CD4-positive, alpha-beta T cell treated with Interleukin-1 beta for 1 hour (primary cell): ENCODE measurements around the gene DIO3.

Experiments used
- DNase-seq, 2 donors: peaks; one replicate each; pipeline ENCODE4 v3.0.0-alpha.2; 2020 to 2022

The DIO3 gene

DNA sequence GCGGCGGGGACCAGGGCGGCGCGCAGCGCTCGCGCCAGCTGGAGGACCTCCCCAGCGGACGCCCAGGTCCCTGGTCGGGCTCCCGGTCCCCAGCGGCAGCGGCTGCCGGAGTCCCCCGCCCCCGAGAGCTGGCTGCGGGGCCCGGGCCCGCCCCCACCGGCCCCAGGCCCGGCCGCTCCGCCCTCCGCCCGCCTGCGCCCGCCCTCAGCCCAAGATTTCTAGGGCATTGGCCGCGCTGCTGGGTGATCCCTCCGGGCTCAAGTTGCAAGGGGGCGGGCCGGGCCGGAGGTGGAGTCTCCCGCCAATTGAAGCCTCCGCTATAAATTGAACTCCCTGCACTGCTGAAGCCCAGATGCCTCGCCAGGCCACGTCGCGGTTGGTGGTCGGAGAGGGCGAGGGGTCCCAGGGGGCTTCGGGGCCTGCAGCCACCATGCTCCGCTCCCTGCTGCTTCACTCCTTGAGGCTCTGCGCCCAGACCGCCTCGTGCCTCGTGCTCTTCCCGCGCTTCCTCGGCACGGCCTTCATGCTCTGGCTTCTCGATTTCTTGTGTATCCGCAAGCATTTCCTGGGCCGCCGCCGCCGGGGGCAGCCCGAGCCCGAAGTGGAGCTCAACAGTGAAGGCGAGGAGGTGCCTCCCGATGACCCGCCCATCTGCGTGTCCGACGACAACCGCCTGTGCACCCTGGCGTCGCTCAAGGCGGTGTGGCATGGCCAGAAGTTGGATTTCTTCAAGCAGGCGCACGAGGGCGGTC lies at the start of gene DIO3:
TSS of gene DIO3 (plus strand) at position 351 of the 752 bp plus-strand sequence.
- DNase-seq: no peak

GRCh38 chr14:101511620-101512375 lies 49.5 kb upstream of the DIO3 start:
- no peak for DNase-seq

DNA sequence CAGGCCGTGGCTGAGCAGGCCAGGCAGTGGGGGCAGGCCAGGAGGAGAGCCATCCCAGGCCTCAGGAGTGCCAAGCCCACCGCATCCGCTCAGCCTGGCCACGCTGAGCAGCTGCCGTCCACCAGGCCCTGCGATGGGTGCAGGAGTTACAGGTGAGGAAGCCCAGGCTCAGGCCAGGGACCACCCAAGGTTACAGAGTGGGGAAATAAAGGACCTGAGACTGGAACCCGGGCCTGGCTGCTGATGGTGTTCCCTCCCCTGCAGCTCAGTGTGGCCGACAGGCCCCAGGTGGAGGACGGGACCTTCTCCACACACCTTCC lies 49.0 kb upstream of the DIO3 start:
- DNase-seq: no peak

DNA sequence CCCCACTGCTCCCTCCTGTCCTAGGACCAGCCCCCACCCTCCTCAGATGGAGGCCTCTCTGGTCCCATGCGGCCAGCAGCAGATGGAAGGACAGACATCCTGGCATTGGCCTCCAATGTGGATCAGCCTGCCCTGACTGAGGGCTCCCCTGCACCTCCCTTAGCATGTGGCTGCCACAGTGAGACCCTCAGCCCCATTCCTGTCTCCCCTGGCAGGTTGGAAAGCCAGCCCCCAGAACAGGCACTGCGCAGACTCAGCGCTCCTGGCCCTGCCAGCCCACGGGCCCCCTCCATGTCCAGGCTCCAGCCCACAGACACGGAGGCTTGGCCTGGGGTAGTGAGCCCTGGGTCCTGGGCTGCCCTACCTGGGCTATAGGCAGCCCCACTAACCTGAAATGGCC lies 47.2 kb upstream of the DIO3 start:
- DNase-seq: no peak

DNA sequence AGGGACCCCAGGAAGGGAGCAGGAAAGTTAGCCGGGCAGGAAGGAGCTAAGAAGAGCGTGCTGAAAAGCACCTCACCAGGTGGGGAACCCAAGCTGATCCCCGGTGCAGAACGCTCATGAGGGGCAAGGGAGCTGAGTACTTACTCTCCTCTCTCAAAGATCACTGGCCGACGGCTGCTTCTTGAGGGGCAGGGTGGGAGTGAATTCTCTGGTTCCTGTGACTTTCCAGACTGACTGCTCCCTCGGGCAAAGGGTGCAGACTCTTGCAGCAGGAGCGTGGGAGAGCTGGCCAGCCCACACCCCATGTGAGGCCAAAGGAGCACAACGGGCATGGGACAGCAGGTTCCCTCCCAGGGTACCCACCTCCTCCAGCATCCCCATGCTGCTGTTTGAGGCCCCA lies 44.9 kb upstream of the DIO3 start:
- no peak for DNase-seq

DNA sequence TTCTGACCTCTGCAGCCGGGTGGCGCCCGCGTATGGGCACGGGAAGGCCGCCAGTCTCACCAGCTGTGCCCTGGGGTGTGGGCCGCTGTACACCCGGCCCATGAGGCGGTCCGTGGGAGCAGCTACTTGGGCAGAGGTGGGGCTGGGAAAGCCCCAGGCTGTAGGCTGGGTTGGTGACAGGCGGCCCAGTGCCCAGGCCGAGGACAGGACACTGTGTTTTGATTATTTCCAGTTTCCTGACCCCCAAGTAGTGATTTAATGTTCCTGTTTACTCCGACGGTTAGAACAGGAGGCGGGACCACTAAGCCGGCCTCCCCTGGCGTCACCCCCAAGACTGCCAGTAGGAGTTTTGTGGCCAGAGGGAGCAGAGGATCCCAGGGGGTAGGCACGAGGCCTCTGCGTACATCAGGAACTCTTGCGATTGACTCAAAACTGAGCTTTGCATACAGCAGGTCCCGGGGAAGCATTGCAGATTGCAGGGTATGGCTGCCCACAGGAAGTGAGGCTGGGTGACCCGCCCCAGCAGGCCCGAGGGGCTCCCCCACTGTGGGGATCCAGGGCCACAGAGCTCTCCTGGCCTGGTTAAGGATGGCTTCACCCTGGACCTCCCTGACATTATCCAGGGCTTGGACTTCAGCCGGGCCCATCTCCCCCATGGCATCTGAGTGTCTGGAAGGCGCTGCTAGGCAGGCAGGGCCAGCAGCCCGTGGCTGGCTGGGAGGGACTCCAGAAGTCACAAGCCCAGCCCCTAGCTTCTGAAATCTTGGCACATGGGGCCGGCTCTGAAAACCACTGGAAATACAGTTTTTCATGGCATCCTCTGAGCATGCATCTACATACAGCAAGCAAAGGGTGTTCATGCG lies 42.5 kb upstream of the DIO3 start:
- DNase-seq: no peak

DNA sequence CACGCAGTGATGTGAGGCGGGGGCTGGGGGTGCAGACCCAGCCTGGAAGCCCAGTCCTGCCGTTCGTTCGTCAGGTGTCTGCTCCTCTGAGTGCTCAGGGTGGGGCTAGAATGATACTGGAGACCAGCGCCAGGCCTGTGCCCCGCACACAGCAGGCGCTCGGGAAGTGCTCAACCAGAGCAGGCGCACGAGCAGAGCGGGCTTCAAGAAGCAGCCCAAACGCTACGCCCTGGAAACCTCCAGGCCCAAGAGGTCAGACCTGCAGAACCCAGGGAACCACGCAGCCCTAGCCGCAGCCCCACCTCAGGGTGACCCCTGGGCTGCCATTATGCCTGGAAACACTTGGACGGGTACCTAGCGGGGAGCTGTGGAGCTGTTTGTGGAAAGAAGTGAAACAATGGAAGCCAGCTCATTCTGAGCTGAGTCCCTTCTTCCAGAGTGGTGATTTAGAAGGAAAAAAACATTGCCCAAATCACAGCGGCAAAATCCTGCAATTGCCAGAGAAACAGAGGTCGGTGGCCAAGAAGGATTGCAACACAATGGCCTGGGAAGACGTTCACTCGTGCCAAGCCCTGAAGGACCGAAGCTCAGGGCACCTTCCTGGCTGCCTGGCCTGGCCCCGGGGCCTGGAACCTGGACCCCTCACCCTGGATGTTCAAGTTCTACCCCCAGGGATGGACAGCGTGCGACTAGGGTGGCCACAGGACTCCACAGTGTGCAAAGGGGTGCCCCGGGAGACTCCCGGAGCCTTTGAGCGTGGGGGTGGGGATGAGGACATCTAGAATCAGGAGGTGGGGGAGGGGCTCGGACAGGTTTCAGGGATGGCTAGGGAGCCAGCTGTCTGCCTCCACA lies 40.4 kb upstream of the DIO3 start:
- DNase-seq: no peak

DNA sequence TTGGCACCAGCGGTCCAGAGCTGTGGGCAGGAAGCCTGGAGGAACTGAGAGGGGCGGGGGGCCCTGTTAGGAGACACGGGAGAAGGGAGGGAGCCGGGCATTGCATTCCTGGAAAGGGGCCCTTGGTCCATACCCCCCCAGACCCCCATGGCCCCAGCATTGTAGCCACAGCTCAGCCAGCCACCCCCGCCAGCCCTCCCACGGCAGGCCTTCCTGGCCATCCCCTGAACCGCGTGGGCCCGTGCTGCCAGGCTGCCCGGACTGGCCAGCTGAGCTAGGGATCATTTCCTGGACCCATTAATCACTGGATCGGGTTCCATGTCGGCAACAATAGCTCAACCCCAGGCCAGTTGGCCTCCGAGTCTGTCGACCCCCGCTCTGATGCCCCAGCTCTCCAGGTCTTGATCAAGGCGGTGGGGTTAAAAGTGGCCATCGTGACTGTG lies 39.8 kb upstream of the DIO3 start:
- DNase-seq: no peak

DNA sequence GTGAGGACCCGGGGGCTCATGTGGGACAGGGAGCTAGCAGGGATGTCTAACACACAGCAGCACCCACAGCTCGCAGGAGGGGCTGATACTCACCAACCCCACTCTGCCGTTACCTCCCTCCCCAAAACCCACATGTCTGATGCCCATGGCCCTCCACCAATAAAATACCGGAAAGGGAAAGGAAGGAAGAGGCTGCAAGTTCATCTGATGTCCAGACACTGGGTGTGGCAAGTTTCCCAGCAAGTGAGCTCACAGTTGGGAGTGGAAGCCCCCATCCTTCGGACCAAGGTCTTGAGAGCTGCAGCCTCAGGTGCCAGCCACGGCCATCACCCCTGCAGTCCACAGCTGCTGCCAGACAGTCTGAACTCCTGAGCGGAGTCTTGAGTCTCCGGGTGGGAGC lies 39.3 kb upstream of the DIO3 start:
- DNase-seq: no peak

GRCh38 chr14:101525640-101526527 lies 35.4 kb upstream of the DIO3 start:
- no peak for DNase-seq

GRCh38 chr14:101527987-101528386 lies 33.3 kb upstream of the DIO3 start:
- no peak for DNase-seq

DNA sequence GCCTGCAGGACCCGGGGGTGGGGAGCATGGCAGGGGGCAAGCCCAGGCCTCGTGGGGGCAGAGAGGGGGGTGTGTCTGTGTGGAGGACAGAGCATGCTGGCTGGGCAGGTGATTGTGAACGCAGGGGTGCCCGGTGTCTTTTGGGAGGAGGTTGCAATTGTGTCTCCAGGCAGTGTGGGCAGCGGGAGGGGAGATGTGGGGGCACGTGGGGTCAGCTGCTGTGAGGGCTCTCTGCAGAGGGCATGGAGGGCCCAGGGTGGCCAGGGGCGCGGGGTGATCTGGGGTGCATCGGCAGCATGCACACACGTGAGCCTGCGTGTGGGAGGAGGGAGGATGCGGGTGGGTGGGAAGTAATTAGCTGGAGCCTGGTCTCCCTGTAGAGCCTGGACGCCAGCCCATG lies 32.2 kb upstream of the DIO3 start:
- no peak for DNase-seq

- DNase-seq: no peak
These were observed 27.1 kb upstream of the DIO3 start for GRCh38 chr14:101534198-101534597.

GRCh38 chr14:101535232-101535631 lies 26.1 kb upstream of the DIO3 start:
- DNase-seq: peak; percentile 5 to 14

- no peak for DNase-seq
These were observed 25.5 kb upstream of the DIO3 start for GRCh38 chr14:101535701-101536207.

- DNase-seq: no peak
These were observed 24.0 kb upstream of the DIO3 start for GRCh38 chr14:101537286-101537685.

- DNase-seq: no peak
These were observed 22.4 kb upstream of the DIO3 start for GRCh38 chr14:101538878-101539277.

DNA sequence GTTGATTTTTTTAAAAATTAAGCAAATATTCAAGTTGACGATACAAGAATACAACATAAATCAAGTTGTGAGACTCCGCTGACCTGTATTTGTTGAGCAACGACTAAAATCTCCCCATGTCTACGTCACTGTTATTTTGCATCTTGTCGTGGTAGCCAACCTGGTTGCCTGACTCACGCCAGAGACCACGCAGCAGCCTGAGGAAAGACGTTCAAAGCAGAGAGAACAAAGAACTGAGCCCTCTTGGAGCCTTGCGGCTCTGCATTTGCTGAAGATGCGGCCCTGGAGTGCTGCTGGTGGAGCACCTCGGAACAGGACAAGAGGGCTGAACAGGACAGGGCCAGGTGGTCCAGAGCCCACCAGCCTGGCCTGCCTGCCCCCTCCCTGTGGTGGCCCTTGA lies 21.4 kb upstream of the DIO3 start:
- DNase-seq: no peak

GRCh38 chr14:101540481-101541462 lies 20.5 kb upstream of the DIO3 start:
- no peak for DNase-seq

GRCh38 chr14:101542391-101542790 lies 18.9 kb upstream of the DIO3 start:
- DNase-seq: no peak
